H1 (cell line): ENCODE measurements around the gene ACBD6.

Experiments
- CBX8 ChIP-seq: fragments of 300-800, 300-1000 bp; sonication (generic); IDR thresholded peaks from 2 replicates; pipeline ENCODE4 v1.7.1; 2016; ENCODE audit warnings: low read depth, low read length, borderline replicate concordance
- EP300 ChIP-seq, 2 experiments: IDR thresholded peaks; 1 replicate in 1 of 2; 2 replicates in 1 of 2; pipeline ENCODE4 v1.6.1; 2011 to 2012; ENCODE audit warnings: low read depth in 2 of 2, low read length in 2 of 2, mild to moderate bottlenecking in 2 of 2, borderline replicate concordance in 1 of 2, inconsistent platforms in 1 of 2, moderate library complexity in 1 of 2
- TF ChIP-seq, protein P1 (sequence below), 3 experiments: IDR thresholded peaks; 1 replicate in 2 of 3; 2 replicates in 1 of 3; pipeline versions ENCODE4 v1.5.1 to v1.6.1; 2011; ENCODE audit warnings: low read length in 3 of 3, mild to moderate bottlenecking in 3 of 3, inconsistent platforms in 2 of 3, low read depth in 1 of 3, moderate library complexity in 1 of 3; ENCODE audit not compliant: insufficient read depth in 1 of 3; ENCODE audit errors: control extremely low read depth in 1 of 3

DNA sequence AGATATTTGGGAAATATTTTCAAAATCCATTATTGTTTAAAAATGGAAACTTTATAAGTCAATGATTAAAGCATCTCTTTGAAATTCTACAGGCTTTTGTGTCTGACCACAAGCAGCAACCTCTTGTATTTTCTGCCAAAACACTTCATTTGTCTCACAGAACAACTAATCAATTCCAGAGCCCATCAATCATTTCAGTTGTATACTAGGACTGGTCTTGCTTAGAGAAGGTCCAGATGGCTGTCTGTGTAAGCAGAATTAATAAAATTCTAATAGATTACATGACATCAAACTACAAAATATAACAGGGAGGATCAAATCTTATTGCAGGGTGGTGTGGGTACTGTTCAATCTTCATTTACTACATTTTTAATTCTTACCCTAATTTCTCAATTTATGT, 76.4 kb downstream of the ACBD6 start:
- TF ChIP-seq EP300 (IDR thresholded peaks at IDR 0.05; ENCODE audit: borderline replicate concordance in 1 of 2, low read depth in 2 of 2, low read length in 2 of 2), result no peak
- TF ChIP-seq, protein P1, sequence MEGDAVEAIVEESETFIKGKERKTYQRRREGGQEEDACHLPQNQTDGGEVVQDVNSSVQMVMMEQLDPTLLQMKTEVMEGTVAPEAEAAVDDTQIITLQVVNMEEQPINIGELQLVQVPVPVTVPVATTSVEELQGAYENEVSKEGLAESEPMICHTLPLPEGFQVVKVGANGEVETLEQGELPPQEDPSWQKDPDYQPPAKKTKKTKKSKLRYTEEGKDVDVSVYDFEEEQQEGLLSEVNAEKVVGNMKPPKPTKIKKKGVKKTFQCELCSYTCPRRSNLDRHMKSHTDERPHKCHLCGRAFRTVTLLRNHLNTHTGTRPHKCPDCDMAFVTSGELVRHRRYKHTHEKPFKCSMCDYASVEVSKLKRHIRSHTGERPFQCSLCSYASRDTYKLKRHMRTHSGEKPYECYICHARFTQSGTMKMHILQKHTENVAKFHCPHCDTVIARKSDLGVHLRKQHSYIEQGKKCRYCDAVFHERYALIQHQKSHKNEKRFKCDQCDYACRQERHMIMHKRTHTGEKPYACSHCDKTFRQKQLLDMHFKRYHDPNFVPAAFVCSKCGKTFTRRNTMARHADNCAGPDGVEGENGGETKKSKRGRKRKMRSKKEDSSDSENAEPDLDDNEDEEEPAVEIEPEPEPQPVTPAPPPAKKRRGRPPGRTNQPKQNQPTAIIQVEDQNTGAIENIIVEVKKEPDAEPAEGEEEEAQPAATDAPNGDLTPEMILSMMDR (IDR thresholded peaks at IDR 0.05; ENCODE audit: control extremely low read depth in 1 of 3, insufficient read depth in 1 of 3, low read depth in 1 of 3, low read length in 3 of 3), result no peak
- no peak for TF ChIP-seq CBX8
